ENCODE data around the gene CKAP5. TPM values are rescaled to one million over a fixed set of nuclear protein-coding genes. Genes with fewer than 3 reads are reported as not detected.

Gene CKAP5
- total RNA-seq, 1 experiment from 2014 or later, result 190 TPM

GRCh38 chr11:46879056-46879585 is 33.0 kb upstream of the CKAP5 start:
- Histone ChIP-seq H4K8ac (replicated peaks; ENCODE audit: insufficient read length, low read depth, low read length) (no peak overlapping the region), H4K5ac (ENCODE audit: insufficient read length, low read depth, low read length) (no peak overlapping the region), H2BK120ac (ENCODE audit: low read depth, low read length, poor library complexity, severe bottlenecking) (no peak overlapping the region), H4K91ac (ENCODE audit: insufficient read length, low read depth, low read length) (no peak overlapping the region), H2AK5ac (ENCODE audit: insufficient read length, low read length) (no peak overlapping the region), H4K20me1 (ENCODE audit: control insufficient read depth, insufficient read depth, insufficient read length) (no peaks in the 10 kb centered on the region), H3T11ph (ENCODE audit: low read length) (no peak overlapping the region), H3K9ac (ENCODE audit: extremely low read depth, insufficient read length, low read length) (no peak overlapping the region), H3K79me2 (ENCODE audit: insufficient read depth, low read length) (no peaks in the 10 kb centered on the region), H3K27ac (ENCODE audit: insufficient read length, low read depth, low read length) (no peak overlapping the region), H2AFZ (ENCODE audit: low read length) (no peak overlapping the region), H3K23me2 (ENCODE audit: insufficient read length, low read depth, low read length, poor library complexity, severe bottlenecking) (no peaks in the 10 kb centered on the region), H3K23ac (ENCODE audit: insufficient read length, low read depth, low read length) (no peak overlapping the region), H3K79me1 (ENCODE audit: insufficient read depth, low read depth, low read length, poor library complexity, severe bottlenecking) (no peaks in the 10 kb centered on the region), H2BK15ac (ENCODE audit: low read depth, low read length) (no peak overlapping the region), H3K9me3 (ENCODE audit: control insufficient read depth, low read depth, low read length) (no peaks in the 10 kb centered on the region), H3K56ac (ENCODE audit: insufficient read length, low read depth, low read length) (no peak overlapping the region), H2BK12ac (ENCODE audit: insufficient read length, low read depth, low read length) (peak overlapping the region; percentile 32), H3K18ac (ENCODE audit: insufficient read length, low read depth, low read length) (no peak overlapping the region), H3K14ac (ENCODE audit: insufficient read depth, low read length) (no peak overlapping the region), H2BK20ac (ENCODE audit: low read depth, low read length, poor library complexity, severe bottlenecking) (no peak overlapping the region), H3K4me1 (ENCODE audit: insufficient read depth, low read length) (no peaks in the 10 kb centered on the region), H3K27me3 (ENCODE audit: insufficient read depth, low read length) (no peaks in the 10 kb centered on the region), H3K4me2 (ENCODE audit: insufficient read depth, insufficient read length, low read length) (no peak overlapping the region), H2BK5ac (ENCODE audit: insufficient read length, low read length) (no peak overlapping the region), H3K4ac (ENCODE audit: low read depth, low read length) (no peak overlapping the region)
- no peaks in the 10 kb centered on the region for H3K27me3 Mint-ChIP-seq (ENCODE audit: low read depth)
- H3K4me1 Mint-ChIP-seq, result no peaks in the 10 kb centered on the region
- no peak for DNase-seq
- no peak overlapping the region for H3K4me3 Mint-ChIP-seq
- no peak overlapping the region for H3K27ac Mint-ChIP-seq
- H3K36me3 Mint-ChIP-seq (ENCODE audit: insufficient read depth in 1 of 3, low read depth in 3 of 3), result peaks cover 40 to 69% (median 61%) of the 10 kb centered on the region in 3 experiments; a peak in 6 of 7 replicates
- H3K9me3 Mint-ChIP-seq, result no peaks in the 10 kb centered on the region
- no peak for TF ChIP-seq CTCF (conservative IDR thresholded peaks at IDR 0.05)
- WGBS (ENCODE audit: extremely low coverage, insufficient read length, low lambda C conversion rate), result no CpG with 5 or more reads among the region's 10 CpGs
